K562 (cell line): ENCODE data around the gene RIPOR2.

Source experiments
- BHLHE40 ChIP-seq: IDR thresholded peaks from 2 replicates; pipeline ENCODE4 v1.6.1; 2011; ENCODE audit warnings: low read length, improper control_type of control experiment
- CREM ChIP-seq: IDR thresholded peaks from 2 replicates; pipeline ENCODE4 v1.6.1; 2014; ENCODE audit warnings: antibody characterized with exemption, low read depth
- CTCF ChIP-seq, 3 experiments: IDR thresholded peaks in 2 of 3; conservative IDR thresholded peaks in 1 of 3; 2 replicates each; pipeline ENCODE4 v1.5.1; 2011 to 2012; ENCODE audit warnings: low read length in 3 of 3, mild to moderate bottlenecking in 3 of 3, control low read depth in 2 of 3, improper control_type of control experiment in 1 of 3, inconsistent platforms in 1 of 3, low read depth in 1 of 3, mixed read lengths in 1 of 3, moderate library complexity in 1 of 3; ENCODE audit not compliant: insufficient read depth in 2 of 3
- EP300 ChIP-seq: IDR thresholded peaks from 2 replicates; pipeline ENCODE4 v1.6.1; 2012; ENCODE audit warnings: low read length, improper control_type of control experiment
- ETS2 ChIP-seq: IDR thresholded peaks from 2 replicates; pipeline ENCODE4 v1.6.1; 2016; ENCODE audit warnings: borderline replicate concordance, missing genetic modification characterization, mild to moderate bottlenecking, moderate library complexity, missing compliant biosample characterization; ENCODE audit not compliant: poor library complexity, severe bottlenecking
- NCOR1 ChIP-seq: fragments of 450-650 bp; IDR thresholded peaks from 2 replicates; pipeline ENCODE4 v1.6.1; 2016; ENCODE audit warnings: mild to moderate bottlenecking, moderate library complexity
- NFXL1 ChIP-seq: fragments of 450-650 bp; formaldehyde crosslinking; IDR thresholded peaks from 2 replicates; pipeline ENCODE4 v1.4.0; 2021; ENCODE audit warnings: mild to moderate bottlenecking
- NR1H2 ChIP-seq: sonication (generic); formaldehyde crosslinking; IDR thresholded peaks from 2 replicates; pipeline ENCODE4 v1.4.0; 2020; ENCODE audit warnings: mild to moderate bottlenecking, missing genetic modification reagents
- POLR2A ChIP-seq: fragments of 450-650 bp; conservative IDR thresholded peaks from 2 replicates; pipeline ENCODE4 v1.6.1; 2016
- RCOR1 ChIP-seq, 2 experiments: IDR thresholded peaks; 2 replicates each; pipeline ENCODE4 v1.6.1; 2012; ENCODE audit warnings: low read depth in 2 of 2, low read length in 2 of 2, borderline replicate concordance in 1 of 2, improper control_type of control experiment in 1 of 2
- SMAD1 ChIP-seq: fragments of 150-350 bp; IDR thresholded peaks from 2 replicates; pipeline ENCODE4 v1.6.1; 2014; ENCODE audit warnings: low read length, low read depth; ENCODE audit not compliant: partially characterized antibody
- ZC3H4 ChIP-seq: sonication (generic); formaldehyde crosslinking; IDR thresholded peaks from 2 replicates; pipeline ENCODE4 v1.9.0; 2021; ENCODE audit warnings: missing genetic modification reagents, borderline replicate concordance
- ZNF280B ChIP-seq: fragments of 250-450 bp; sonication (Bioruptor Pico); IDR thresholded peaks from 2 replicates; pipeline ENCODE4 v1.5.1; 2021; ENCODE audit warnings: mild to moderate bottlenecking
- ZNF436 ChIP-seq: fragments of 250-450, 450-650 bp; sonication (Bioruptor Pico); formaldehyde crosslinking; IDR thresholded peaks from 2 replicates; pipeline ENCODE4 v1.7.0; 2020; ENCODE audit warnings: mild to moderate bottlenecking

- TF ChIP-seq BHLHE40: no peak
- TF ChIP-seq ZNF280B (CRISPR knock-in tag): no peak
- TF ChIP-seq NR1H2 (CRISPR knock-in tag): no peak
- TF ChIP-seq POLR2A: no peak
- TF ChIP-seq RCOR1 (IDR thresholded peaks at IDR 0.05; ENCODE audit: borderline replicate concordance in 1 of 2, low read depth in 2 of 2, low read length in 2 of 2): peak in 1 of 2 experiments; percentile 54; a peak in 1 of 4 replicates
- TF ChIP-seq ZC3H4 (CRISPR knock-in tag): no peak
- no peak for TF ChIP-seq EP300
- no peak for TF ChIP-seq NFXL1 (CRISPR knock-in tag)
- TF ChIP-seq CREM: no peak
- no peak for TF ChIP-seq CTCF (IDR thresholded peaks at IDR 0.05 in 2 of 3, conservative IDR thresholded peaks at IDR 0.05 in 1 of 3; ENCODE audit: insufficient read depth in 2 of 3, low read depth in 1 of 3, low read length in 3 of 3)
- no peak for TF ChIP-seq ETS2 (tag)
- TF ChIP-seq SMAD1: no peak
- TF ChIP-seq NCOR1: no peak
- TF ChIP-seq ZNF436 (CRISPR knock-in tag): no peak
These were observed 156.9 kb downstream of the RIPOR2 start for GRCh38 chr6:24778878-24779277.
